Neural cell (in vitro differentiated cells): Measurements from ENCODE around the gene LMNB1.

Experiments
- EP300 ChIP-seq: fragments of 450-650 bp; conservative IDR thresholded peaks from 2 replicates; pipeline ENCODE4 v1.6.1; 2014; ENCODE audit warnings: antibody characterized with exemption, mild to moderate bottlenecking, moderate library complexity; ENCODE audit not compliant: poor library complexity, severe bottlenecking
- EZH2 ChIP-seq: fragments of 200-600, 300-800 bp; shearing (Covaris generic), sonication (generic); IDR thresholded peaks from 2 replicates; pipeline ENCODE4 v1.6.1; 2014; ENCODE audit warnings: antibody characterized with exemption, low read length, borderline replicate concordance, mild to moderate bottlenecking; ENCODE audit not compliant: insufficient read depth, poor library complexity, severe bottlenecking
- MXI1 ChIP-seq: fragments of 450-650 bp; conservative IDR thresholded peaks from 2 replicates; pipeline ENCODE4 v1.6.1; 2014; ENCODE audit warnings: antibody characterized with exemption, mild to moderate bottlenecking; ENCODE audit not compliant: poor library complexity, severe bottlenecking
- POLR2AphosphoS5 ChIP-seq: IDR thresholded peaks from 2 replicates; pipeline ENCODE4 v1.6.1; 2012
- RAD21 ChIP-seq: fragments of 450-650 bp; conservative IDR thresholded peaks from 2 replicates; pipeline ENCODE4 v1.6.1; 2014; ENCODE audit warnings: antibody characterized with exemption, mild to moderate bottlenecking, moderate library complexity
- REST ChIP-seq: IDR thresholded peaks from 2 replicates; pipeline ENCODE4 v1.6.1; 2012; ENCODE audit warnings: borderline replicate concordance
- SMC3 ChIP-seq: fragments of 450-650 bp; conservative IDR thresholded peaks from 2 replicates; pipeline ENCODE4 v1.6.1; 2014; ENCODE audit warnings: antibody characterized with exemption, mild to moderate bottlenecking, moderate library complexity; ENCODE audit not compliant: poor library complexity
- TF ChIP-seq, protein P1 (sequence below): fragments of 450-650 bp; IDR thresholded peaks from 2 replicates; pipeline ENCODE4 v1.5.1; 2014; ENCODE audit warnings: antibody characterized with exemption, mild to moderate bottlenecking, moderate library complexity; ENCODE audit not compliant: poor library complexity, severe bottlenecking

DNA sequence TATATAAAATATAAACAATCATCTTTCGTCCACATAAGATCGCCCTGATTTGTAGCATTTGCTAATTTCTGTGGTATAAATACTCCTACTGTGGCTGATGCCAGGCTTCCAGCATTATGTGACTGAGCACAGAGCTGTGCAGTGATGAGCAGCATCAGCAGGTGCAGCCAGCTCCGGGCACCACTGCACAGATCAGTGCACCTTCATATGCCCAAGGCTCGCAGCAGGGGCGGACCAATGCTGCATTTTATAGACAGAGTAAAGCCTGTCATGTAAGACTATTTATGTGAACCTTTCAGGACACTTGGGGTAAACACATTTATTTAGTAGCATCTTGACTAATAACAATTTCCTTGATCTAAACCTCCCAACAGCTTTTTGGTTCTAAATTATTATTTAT lies 53.1 kb downstream of the LMNB1 start:
- TF ChIP-seq, protein P1, sequence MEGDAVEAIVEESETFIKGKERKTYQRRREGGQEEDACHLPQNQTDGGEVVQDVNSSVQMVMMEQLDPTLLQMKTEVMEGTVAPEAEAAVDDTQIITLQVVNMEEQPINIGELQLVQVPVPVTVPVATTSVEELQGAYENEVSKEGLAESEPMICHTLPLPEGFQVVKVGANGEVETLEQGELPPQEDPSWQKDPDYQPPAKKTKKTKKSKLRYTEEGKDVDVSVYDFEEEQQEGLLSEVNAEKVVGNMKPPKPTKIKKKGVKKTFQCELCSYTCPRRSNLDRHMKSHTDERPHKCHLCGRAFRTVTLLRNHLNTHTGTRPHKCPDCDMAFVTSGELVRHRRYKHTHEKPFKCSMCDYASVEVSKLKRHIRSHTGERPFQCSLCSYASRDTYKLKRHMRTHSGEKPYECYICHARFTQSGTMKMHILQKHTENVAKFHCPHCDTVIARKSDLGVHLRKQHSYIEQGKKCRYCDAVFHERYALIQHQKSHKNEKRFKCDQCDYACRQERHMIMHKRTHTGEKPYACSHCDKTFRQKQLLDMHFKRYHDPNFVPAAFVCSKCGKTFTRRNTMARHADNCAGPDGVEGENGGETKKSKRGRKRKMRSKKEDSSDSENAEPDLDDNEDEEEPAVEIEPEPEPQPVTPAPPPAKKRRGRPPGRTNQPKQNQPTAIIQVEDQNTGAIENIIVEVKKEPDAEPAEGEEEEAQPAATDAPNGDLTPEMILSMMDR: no peak
- TF ChIP-seq EP300 (no peak), REST (no peak), EZH2 (no peak), MXI1 (no peak), RAD21 (no peak), POLR2AphosphoS5 (no peak), SMC3 (no peak)
